Glomerular visceral epithelial cell (primary cell): ENCODE measurements around the gene MRC2.

Experiments
- DNase-seq: peaks from one replicate; pipeline ENCODE4 v3.0.0-alpha.2; 2016; ENCODE audit errors: extremely low spot score

MRC2 gene

DNA sequence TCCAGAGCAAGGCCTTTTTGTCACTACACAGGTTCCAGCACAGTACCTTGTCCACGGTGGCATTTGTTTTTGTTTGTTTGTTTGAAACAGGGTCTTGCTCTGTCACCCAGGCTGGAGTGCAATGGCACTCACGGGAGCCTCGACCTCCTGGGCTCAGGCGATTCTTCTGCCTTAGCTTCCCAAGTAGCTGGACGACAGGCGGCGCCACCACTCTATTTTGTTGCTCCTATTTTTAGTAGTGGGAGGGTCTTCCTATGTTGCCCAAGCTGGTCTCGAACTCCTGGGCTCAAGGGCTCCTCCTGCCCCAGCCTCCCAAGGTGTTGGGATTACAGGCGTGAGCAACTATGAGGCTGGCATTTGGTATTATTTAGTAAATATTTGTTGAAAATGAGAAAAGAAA lies 10.3 kb downstream of the MRC2 start:
- DNase-seq = no peak

DNA sequence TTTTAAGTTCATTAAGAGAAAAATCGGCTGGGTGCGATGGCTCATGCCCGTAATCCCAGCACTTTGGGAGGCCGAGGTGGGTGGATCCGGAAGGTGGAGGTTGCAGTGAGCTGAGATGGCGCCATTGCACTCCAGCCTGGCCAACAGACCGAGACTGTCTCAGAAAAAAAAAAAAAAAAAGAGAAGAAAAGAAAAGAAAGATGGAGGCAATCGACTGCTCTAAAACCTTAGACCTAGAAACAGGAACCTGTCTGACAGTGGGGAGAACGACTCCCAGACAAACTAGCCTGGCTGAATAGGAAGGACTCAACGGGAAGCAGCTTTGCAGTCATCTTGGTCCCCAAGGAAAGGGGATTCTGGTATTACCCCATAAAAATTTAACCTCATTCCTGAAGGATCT lies 13.7 kb downstream of the MRC2 start:
- DNase-seq = no peak

DNA sequence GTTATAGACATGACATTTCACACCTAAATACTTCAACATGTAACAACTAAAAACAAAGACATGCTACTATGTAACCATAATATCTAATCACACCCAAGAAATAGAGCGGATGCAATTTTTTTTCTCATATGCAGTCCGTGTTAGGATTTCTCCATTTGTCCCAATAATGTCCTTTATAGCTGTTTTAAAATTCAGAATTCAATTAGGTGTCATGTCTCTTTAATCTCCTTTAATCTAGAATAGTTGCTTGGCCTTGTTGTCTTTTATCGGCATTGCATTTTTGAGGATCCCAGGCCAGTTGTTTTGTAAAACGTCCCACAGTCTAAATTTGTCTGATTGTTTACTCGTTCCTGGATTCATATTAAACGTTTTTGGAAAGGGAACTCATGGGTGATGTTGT lies 14.5 kb downstream of the MRC2 start:
- DNase-seq = no peak

DNA sequence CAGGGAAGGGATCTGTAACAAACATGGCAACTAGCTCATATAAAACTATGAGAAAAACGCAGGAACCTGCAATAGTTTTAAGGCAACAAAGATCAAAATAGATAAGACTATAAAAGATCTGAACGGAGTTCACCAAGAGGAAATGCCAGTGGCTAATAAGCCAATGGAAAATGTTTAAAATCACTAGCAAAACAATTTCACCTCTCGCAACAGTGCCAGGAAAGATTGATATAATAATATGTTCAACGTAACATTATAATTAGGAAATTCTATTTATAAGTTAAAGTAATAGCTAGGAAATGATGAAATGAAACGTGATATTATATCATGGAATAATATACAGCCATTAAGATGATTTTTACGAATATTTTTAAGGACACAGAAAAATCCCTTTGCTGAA lies 16.0 kb downstream of the MRC2 start:
- no peak for DNase-seq

DNA sequence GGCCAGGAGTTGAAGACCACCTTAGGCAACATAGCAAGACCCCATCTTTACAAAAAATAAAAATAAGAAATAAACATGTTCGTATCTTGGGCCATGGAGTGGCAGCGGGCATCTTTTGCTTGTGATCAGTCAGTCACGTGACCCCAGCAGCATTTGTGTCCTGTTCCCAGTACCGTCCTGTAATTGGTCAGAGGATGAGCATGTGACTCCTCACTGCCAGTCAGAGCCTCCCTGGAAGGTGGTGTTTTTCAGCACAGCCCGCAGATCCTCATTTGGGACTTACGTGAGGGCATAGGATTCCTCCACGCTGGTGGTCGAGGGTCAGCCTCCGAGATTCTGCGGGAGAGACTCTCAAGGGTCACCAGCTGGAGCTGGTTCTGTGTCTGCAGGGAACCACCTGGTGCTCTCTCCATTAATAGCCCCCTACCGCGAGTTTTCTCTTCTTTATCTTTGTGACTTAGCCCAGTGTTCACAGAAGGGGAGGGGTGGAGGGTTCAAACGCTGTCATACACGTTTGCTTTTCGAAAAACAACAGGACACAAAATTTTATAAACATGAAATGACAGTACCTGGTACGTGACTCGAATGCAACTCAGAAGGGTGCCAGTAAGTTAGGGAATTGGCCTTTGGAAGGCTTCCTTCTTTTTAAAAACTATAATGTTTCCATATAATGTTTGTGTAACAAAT lies 17.2 kb downstream of the MRC2 start:
- no peak for DNase-seq

DNA sequence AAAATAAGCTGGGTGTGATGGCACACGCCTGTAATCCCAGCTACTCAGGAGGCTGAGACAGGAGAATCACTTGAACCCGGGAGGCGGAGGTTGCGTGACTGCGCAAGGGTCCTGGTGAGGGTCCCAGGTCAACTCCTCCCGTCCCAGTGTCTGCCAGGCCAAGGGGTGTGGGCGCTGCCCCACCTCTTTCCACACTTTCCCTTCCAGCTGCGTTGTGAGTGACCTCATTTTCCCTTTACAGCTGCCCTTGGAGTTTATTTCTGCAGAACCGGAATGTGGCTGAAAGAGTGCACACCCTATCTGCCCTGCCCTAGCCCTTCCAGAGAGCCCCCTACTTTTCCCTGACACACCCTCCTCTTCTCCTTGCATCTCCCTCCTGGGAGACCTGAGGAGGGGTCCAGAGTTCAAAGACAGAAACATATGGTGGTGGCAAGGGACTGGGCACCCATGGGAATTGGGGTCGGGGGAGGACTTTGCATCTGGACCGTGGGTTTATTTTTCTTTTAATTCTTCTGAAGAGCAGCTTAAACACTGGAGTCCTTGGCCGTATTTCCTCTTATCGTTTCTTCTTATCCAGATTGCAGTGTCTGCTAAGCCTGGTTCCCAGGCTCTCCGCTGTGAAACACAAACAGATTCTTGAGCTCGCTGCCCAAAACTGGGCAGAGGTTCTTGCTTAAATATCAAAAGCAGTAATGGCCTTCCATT lies 20.9 kb downstream of the MRC2 start:
- DNase-seq = no peak

DNA sequence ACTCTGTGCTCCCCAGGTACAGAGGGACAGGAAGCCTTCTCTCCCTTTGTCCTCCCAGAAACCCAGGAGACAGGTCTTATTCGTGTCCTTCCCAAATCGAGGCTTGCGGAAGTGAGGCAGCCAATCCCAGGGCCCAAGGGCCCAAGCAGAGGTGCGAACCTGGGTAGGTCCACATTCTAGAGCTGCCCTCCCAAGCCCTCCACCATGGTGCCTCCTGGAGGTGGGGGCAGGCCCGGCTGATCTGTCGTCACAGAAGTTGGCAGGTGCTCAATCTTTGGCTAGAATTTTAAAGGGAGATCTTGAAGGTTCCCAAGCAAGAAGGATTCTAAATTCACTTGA lies 21.5 kb downstream of the MRC2 start:
- DNase-seq = no peak

DNA sequence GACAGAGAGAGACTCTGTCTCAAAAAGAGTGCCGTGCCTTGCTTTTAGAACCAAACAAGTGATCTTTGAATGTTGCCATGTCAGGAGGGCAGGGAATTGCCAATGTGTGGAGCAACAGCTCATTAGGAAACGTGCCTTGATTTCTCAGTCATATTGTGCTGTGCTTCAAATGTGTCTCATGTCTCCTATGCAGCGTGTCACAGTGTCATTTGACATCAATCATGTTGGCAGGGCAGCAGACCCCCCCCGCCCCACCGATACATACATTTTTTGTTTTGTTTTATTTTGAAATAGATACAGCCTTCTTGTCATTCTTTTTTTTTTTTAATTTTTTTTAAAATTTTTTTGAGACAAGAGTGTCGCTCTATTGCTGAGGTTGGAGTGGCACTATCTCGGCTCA lies 22.1 kb downstream of the MRC2 start:
- DNase-seq = no peak

DNA sequence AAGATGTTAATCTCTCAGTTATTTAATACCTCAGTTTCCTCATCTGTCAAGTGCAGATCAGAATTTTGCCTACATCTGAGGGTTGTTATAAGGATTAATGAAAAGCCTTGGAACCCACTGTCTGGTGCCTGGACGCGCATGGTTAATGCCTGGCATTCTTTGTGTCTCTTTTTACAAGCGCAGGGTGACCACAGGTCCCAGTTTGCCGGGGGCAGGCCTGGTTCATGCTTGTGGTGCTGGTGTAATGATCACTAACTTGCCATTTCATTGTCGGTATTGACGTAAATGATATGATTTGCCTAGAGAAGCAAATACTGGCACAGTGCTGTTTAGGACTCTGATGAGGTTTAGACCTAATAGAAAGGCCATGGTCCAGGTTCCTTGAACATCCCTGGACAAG lies 23.1 kb downstream of the MRC2 start:
- peak; percentile 51 for DNase-seq

DNA sequence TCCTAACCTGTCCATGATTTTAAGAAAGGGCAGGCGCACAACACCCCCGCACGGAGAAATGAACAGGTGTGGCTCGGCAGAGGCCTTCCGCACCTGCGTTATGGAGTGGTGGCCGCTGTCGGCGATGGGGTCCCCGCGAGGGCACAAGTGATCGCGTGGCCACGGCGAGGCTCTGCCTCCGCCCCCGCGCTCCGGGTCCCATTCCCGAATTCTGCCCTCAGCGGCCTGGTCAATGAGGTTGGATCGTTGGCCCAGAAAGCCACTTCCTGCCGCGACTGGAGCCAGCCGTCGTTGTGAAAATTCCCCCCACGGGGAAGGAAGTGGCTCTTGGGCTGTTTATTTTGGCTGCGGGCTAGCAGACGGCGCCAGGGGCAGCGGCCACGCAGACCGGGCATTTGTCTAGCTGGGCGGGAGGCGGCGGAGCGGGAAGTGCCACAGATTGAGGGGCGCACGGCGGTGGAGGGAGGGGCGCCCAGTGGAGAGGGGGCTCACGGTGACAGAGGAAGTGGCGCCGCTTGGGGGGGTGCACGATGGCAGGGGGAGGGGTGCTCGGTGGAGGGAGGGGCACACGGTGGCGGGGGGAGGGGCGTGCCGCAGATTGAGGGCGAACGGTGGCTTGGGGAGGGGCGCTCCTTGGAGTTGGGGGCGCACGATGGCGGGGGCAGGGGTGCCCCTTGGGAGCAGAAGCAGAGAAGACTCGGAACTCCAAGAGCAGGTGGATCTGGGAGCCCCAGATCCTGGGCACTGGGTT lies 25.0 kb downstream of the MRC2 start:
- peak; percentile 87 for DNase-seq

DNA sequence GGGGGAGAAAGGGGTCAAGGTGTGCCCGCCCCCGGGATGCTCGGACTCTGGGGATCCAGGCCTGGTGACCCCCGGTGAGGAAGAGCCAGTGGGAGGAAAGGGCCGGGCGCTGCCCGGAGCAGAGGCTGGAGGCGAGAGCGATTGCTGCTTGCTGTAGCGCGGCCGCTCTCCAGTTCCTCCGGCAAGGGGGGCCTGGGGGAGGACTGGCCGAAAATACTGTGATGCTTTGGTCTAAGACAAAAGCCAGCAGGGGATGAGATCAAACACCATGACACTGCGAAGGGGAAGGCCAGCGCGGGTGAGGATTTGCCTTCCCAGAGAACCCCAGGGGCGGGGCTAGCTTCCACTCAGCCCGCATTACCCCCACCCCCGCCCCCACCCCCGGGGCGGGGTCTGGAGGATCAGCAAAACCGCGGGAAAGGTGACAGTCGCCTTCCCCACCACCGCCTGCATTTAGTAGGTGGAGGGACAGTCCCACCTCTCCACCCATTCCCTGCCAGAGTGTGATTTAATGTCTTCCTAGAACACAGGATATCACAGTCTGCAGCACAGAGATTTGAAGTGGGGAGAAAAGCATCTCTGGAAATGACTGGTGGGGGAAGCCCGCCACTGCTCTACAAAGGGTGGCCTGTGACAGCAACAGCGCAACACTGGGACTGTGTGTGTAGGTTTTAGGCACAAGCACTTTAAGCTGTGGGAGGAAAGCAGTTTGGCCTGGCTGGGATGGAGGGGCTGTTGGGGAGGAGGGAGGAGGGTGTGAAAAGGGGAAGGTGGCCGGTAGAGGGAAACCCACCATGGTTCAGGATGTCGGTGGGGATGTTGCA lies 25.7 kb downstream of the MRC2 start:
- DNase-seq = peak; percentile 78

DNA sequence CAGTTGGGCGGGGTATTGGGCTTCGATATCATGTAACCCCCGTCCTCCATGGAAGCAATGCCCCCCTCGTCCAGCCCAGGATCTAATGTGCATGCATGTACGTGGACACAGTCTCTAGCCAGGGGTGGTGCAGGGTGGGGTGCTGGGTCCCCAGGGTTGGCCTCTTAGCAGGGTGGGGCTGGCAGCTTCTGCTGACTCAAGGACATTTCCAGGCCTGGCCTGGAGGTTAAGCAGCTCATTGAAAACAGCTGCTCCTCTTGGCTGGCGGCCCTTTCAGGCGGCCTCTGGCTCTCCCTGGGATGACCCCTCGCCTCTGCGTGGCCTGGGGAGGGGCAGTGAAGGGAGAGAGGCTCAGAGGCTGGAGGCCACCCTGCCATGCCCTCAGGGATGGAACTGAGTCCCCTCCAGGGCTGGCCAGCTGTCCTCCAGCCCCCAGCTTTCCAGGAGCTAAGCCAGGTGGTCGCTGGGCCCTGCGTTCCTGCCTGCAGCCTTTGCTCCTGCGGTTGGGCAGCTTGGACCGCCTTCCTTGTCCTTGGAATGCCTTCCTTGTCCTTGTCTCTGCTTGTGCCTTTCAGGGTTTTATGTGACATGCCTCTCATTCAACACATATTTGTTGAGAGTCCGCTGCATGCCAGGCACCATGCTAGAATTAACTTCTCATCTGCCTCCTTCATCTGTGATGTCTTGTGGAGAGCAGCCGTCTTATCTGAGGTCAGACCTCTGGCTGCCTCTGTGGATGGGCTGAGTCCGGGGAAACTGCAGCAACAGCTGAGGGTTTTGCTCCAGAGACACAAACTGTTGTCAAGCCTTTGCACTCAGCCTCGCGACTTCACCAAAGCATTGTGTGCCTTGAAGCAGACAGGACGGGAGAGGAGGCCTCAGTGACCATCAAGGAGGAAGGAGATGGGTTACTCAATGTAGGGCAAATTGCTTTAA lies 26.6 kb downstream of the MRC2 start:
- no peak for DNase-seq

DNA sequence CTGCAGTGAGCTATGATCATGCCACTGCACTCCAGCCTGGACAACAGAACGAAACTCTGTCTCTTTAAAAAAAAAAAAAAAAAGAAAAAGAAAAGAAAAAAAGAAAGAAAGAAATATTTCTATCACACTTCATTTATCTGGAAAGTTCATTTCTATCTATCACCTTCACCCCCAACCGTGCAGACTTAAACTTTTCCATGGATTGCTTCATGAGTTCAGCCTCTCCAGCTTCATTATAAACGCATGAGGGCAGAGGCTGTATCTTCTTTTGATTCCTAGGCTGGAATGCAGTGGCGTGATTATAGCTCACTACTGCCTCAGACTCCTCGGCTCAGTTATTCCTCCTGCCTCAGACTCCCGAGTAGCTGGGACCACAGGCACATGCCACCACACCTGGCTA lies 28.2 kb downstream of the MRC2 start:
- no peak for DNase-seq

DNA sequence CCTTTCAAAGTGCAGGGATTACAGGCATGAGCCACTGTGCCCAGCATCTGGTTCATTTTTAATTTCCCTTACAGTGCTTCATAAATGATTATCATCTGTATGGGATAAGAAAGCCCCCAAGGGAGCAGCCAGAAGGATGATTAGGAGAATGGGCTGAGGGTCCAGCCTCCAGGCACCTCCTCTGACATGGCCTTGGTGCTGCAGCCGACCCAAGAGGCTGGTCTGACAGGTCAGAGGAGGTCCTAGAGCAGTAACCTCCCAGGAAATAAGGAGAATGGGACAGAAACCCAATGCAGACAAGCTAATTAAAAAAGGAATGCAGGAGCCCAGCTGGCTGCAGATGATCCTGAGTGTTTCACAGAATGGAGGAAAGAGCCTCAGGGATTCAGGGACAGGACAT lies 29.0 kb downstream of the MRC2 start:
- no peak for DNase-seq

DNA sequence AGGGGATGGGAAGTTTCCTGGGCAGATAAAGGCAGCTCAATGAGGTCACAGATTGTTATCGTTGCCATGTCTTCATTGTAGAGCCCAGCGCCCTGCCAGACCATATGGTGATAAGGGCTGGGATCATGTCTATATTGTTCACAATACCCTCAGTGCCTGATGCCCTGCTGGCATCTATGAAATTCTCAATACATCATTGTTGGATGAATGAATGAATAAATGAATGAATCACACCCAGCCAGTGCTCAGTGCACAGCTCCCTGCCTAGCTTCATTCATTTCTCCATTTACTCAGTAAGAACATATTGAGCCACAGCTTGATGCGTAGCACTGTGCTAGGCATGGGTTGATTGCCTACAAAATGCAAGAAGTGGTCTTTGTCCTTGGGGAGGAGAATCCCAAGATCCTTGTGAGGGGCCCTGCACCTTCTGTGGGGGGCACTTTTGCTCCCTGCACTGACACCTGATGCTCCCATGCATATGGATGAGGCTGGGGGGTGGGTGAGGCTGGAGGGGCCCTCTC lies 29.7 kb downstream of the MRC2 start:
- DNase-seq = no peak

DNA sequence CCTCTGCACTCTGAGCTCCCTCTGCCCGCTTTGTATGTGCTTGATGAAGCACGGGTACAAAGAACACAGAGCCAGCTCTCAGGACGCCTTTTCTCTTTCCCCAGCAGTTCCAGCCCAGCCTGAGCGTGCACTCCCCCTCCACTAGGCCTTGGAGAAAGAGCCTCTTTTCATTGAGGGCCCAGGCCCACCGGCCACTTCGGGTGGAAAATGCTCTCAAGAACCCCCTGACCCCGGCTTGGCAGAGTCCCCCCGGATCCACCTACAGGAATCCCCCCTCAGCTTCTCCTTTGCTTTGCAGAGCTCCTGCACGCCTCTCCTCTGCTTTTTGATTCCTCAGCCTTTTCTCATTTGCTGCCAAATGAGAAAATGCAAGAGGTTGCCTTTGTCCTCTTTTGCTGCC lies 30.2 kb downstream of the MRC2 start:
- no peak for DNase-seq

DNA sequence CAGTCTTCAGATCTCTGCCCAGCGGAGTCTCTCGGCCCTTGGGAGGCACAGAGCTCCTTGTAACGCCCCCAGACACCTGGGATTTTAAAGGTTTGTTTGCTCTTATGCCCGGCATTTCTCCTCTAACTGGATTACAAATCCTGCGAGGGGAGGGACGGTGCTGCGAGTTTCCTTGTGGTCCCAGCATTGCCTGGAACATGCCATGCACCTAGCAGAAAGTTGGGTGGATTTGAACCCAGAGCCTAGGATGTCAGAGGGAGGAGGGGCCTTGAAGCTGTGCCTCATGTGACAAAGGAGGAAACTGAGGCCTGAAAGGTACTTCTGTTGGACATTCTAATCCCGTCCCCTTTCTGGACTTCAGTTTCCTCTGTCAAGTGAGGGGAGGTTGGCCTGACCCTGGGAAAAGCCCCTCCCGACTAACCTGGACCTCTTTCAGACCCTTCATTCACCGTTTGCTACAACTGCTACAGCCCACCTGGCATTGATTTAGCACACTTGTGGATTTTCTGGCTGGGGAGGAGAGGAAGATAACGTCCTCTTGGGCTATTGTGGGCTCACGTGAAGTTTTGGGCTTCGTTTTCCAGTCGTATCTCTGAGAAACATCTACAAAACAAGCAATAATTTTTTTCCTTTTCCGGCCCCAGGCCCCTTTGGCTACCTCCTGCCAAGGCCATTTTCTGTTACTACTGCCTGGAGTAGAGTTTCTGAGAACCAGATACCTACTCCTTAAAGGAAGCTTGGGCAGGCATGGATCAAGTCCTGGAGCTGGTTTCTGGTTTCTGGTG lies 30.9 kb downstream of the MRC2 start:
- DNase-seq = no peak

DNA sequence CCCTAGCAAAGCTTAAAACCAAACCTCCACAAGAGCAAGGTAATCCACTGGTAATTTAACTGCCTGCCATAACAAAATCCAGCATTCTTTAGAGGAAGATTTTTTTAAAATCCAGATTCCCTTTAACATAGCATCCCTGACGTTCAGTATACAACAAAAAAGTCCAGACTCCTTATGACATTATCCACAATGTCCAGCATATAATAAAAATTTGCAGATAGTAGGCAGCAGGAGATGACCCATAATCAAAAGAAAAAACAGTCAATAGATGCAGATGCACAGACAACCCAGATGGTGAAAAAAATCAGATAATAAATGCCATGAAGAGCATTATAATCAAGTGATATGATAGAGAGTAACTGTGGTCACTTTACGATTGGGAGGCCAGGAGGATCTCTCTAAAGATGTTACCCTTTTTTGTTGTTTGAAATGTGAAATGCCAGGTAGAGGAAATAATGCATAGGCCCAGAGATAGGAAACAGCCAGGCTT lies 33.2 kb downstream of the MRC2 start:
- no peak for DNase-seq

DNA sequence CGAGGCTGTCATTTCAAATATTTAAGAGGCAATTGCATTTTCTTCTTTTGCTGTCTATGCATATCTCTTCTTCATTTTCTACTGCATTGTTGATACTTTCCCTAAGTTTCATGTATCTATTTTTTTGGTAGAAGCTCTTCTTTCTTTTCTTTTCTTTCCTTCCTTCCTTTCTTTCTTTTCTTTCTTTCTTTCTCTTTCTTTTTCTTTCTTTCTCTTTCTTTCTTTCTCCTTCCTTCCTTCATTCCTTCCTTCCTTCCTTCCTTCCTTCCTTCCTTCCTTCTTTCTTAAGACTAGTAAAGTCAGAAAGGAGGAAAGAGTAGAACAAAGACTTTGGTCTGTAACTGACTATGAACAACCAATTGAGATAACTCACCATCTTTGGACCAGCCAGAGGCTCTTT lies 33.9 kb downstream of the MRC2 start:
- DNase-seq = no peak

DNA sequence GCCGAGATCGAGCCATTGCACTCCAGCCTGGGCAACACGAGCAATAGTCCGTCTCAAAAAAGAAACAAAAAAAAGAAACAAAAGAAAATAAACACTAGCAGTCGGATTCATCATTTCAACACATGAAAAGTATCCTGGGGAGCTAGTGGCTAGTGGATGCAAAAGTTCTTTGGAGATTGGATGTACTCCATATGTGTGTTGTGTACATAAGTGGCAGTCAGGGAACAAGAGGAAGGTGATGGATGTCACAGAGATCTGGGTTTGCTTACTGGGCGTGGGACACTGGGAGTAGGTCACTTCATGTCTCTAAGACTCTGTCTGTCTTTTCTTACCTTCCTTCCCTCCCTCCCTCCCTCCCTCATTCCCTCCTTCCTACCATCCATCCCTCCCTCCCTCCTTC lies 35.4 kb downstream of the MRC2 start:
- no peak for DNase-seq
